H1 (cell line): ENCODE measurements around the gene MRPS10. TPM values are rescaled to one million over a fixed set of nuclear protein-coding genes. Genes with fewer than 3 reads are reported as not detected.

Experiments used
- CTCF ChIA-PET: fragments of 300-600 bp; sonication (Branson Sonifier 250); formaldehyde crosslinking; loops from one replicate; lab custom pipeline; 2021; ENCODE audit not compliant: partially characterized antibody; lab: Charles Lee
- POLR2A ChIA-PET: fragments of 300-600 bp; sonication (Branson Sonifier 250); formaldehyde crosslinking; loops from one replicate; lab custom pipeline; 2021; ENCODE audit warnings: inconsistent platforms; ENCODE audit not compliant: partially characterized antibody; lab: Charles Lee
- DNase-seq, 2 experiments: peaks; one replicate each; pipeline versions ENCODE4 v3.0.0 to v3.0.0-alpha.2; 2010 to 2022; ENCODE audit warnings: low spot score in 2 of 2, low read depth in 1 of 2, mixed read lengths in 1 of 2
- FAIRE-seq: peaks from 2 replicates; lab custom pipeline; 2011; peaks lifted over from hg19 to GRCh38; lab: Jason Lieb, UNC
- H2AFZ ChIP-seq: 2 replicates; pipeline ENCODE4 v1.8.1; 2012; ENCODE audit warnings: low read length, inconsistent platforms
- H2AK5ac ChIP-seq: 2 replicates; pipeline ENCODE4 v1.6.1; 2013; ENCODE audit warnings: low read depth, low read length
- H2BK120ac ChIP-seq: replicated peaks from 2 replicates; pipeline ENCODE3; 2013; ENCODE audit warnings: low read depth, low read length, inconsistent platforms
- H2BK12ac ChIP-seq: 2 replicates; pipeline ENCODE4 v1.6.1; 2013; ENCODE audit warnings: low read depth, low read length
- H2BK15ac ChIP-seq: 2 replicates; pipeline ENCODE4 v1.6.1; 2013; ENCODE audit warnings: low read length
- H2BK20ac ChIP-seq: 2 replicates; pipeline ENCODE4 v1.6.1; 2013; ENCODE audit warnings: low read length
- H2BK5ac ChIP-seq: 2 replicates; pipeline ENCODE4 v1.6.1; 2013; ENCODE audit warnings: low read depth, low read length
- H3K14ac ChIP-seq: 2 replicates; pipeline ENCODE4 v1.6.1; 2013; ENCODE audit warnings: inconsistent platforms; ENCODE audit not compliant: insufficient read length
- H3K18ac ChIP-seq: 2 replicates; pipeline ENCODE4 v1.6.1; 2013; ENCODE audit warnings: low read length; ENCODE audit errors: extremely low read depth
- H3K23ac ChIP-seq: 2 replicates; pipeline ENCODE4 v1.6.1; 2013; ENCODE audit warnings: inconsistent platforms; ENCODE audit not compliant: insufficient read length
- H3K23me2 ChIP-seq: 2 replicates; pipeline ENCODE4 v1.6.1; 2013; ENCODE audit warnings: low read depth, low read length
- H3K27ac ChIP-seq: 2 replicates; pipeline ENCODE4 v1.6.1; 2011; ENCODE audit warnings: low read depth, low read length, inconsistent platforms
- H3K27me3 ChIP-seq, 4 experiments: replicated peaks in 1 of 4; 1 replicate in 1 of 4; 2 replicates in 3 of 4; pipeline versions ENCODE4 v1.6.1 to v1.8.1; 2011 to 2013; ENCODE audit warnings: low read length in 3 of 4, mild to moderate bottlenecking in 3 of 4, inconsistent platforms in 2 of 4, mixed read lengths in 2 of 4, moderate library complexity in 1 of 4; ENCODE audit not compliant: control insufficient read depth in 3 of 4, insufficient read depth in 3 of 4; ENCODE audit errors: extremely low read depth in 1 of 4
- H3K36me3 ChIP-seq, 4 experiments: 2 replicates each; pipeline versions ENCODE4 v1.6.1 to v1.8.1; 2011 to 2013; ENCODE audit warnings: mild to moderate bottlenecking in 4 of 4, low read length in 3 of 4, moderate library complexity in 2 of 4, control low read depth in 1 of 4, inconsistent platforms in 1 of 4; ENCODE audit not compliant: insufficient read depth in 4 of 4, control insufficient read depth in 2 of 4
- H3K4ac ChIP-seq: replicated peaks from 2 replicates; pipeline ENCODE3; 2013; ENCODE audit warnings: low read length, low read depth, mixed read lengths, inconsistent platforms; ENCODE audit not compliant: insufficient read length
- H3K4me1 ChIP-seq, 4 experiments: replicated peaks in 1 of 4; 1 replicate in 1 of 4; 2 replicates in 3 of 4; pipeline versions ENCODE4 v1.6.1 to v1.8.1; 2011 to 2013; ENCODE audit warnings: low read length in 3 of 4, inconsistent platforms in 2 of 4, mixed read lengths in 1 of 4; ENCODE audit not compliant: insufficient read depth in 4 of 4, control insufficient read depth in 3 of 4
- H3K4me2 ChIP-seq, 2 experiments: 2 replicates each; pipeline versions ENCODE4 v1.6.1 to v1.8.1; 2011 to 2013; ENCODE audit warnings: low read depth in 2 of 2, low read length in 2 of 2, control low read depth in 1 of 2, inconsistent platforms in 1 of 2, mild to moderate bottlenecking in 1 of 2; ENCODE audit not compliant: insufficient read depth in 1 of 2
- H3K4me3 ChIP-seq, 4 experiments: fragments of 200-600, 300-600 bp in 1 of 4; sonication (generic), shearing (Covaris generic), sonication (Bioruptor Twin) in 1 of 4; 2 replicates each; pipeline versions ENCODE4 v1.5.1 to v1.8.1; 2011 to 2016; ENCODE audit warnings: low read length in 4 of 4, low read depth in 3 of 4, control low read depth in 2 of 4, inconsistent platforms in 2 of 4, mild to moderate bottlenecking in 2 of 4, mixed read lengths in 1 of 4, moderate library complexity in 1 of 4; ENCODE audit not compliant: insufficient read depth in 2 of 4; ENCODE audit errors: extremely low read depth in 1 of 4
- H3K56ac ChIP-seq: replicated peaks from 2 replicates; pipeline ENCODE3; 2013; ENCODE audit warnings: low read depth, mild to moderate bottlenecking, mixed read lengths, low read length, inconsistent platforms; ENCODE audit not compliant: insufficient read length
- H3K79me1 ChIP-seq: 2 replicates; pipeline ENCODE4 v1.6.1; 2013; ENCODE audit warnings: low read depth, low read length, control low read depth
- H3K79me2 ChIP-seq, 2 experiments: 2 replicates each; pipeline versions ENCODE4 v1.6.1 to v1.8.1; 2012 to 2013; ENCODE audit warnings: low read length in 2 of 2, mild to moderate bottlenecking in 2 of 2, inconsistent platforms in 1 of 2; ENCODE audit not compliant: insufficient read depth in 2 of 2, control insufficient read depth in 1 of 2
- H3K9ac ChIP-seq, 4 experiments: replicated peaks in 1 of 4; 1 replicate in 1 of 4; 2 replicates in 3 of 4; pipeline versions ENCODE4 v1.6.1 to v1.8.1; 2011 to 2013; ENCODE audit warnings: low read depth in 3 of 4, low read length in 3 of 4, control low read depth in 2 of 4, mild to moderate bottlenecking in 2 of 4, moderate library complexity in 2 of 4, inconsistent platforms in 1 of 4; ENCODE audit errors: extremely low read depth in 1 of 4
- H3K9me3 ChIP-seq, 2 experiments: 2 replicates each; pipeline versions ENCODE4 v1.6.1 to v1.8.1; 2012 to 2013; ENCODE audit warnings: mild to moderate bottlenecking in 2 of 2, moderate library complexity in 2 of 2, control low read depth in 1 of 2, inconsistent platforms in 1 of 2, low read depth in 1 of 2, low read length in 1 of 2, mixed read lengths in 1 of 2; ENCODE audit not compliant: insufficient read depth in 2 of 2
- H4K20me1 ChIP-seq, 2 experiments: replicated peaks in 1 of 2; 2 replicates each; pipeline versions ENCODE3 to v1.8.1; 2011 to 2013; ENCODE audit warnings: inconsistent platforms in 2 of 2, low read length in 2 of 2, mild to moderate bottlenecking in 1 of 2; ENCODE audit not compliant: insufficient read depth in 2 of 2, control insufficient read depth in 1 of 2
- H4K5ac ChIP-seq: 2 replicates; pipeline ENCODE4 v1.6.1; 2013; ENCODE audit warnings: low read length, low read depth, mixed read lengths, inconsistent platforms; ENCODE audit not compliant: insufficient read length
- H4K8ac ChIP-seq: 2 replicates; pipeline ENCODE4 v1.8.0; 2013; ENCODE audit warnings: mild to moderate bottlenecking, moderate library complexity, low read length, inconsistent platforms; ENCODE audit not compliant: insufficient read depth; ENCODE audit errors: extremely low read depth
- H4K91ac ChIP-seq: replicated peaks from 2 replicates; pipeline ENCODE3; 2013; ENCODE audit warnings: low read length, mixed read lengths, inconsistent platforms; ENCODE audit not compliant: insufficient read length
- BRCA1 ChIP-seq: IDR thresholded peaks from 2 replicates; pipeline ENCODE4 v1.6.1; 2012; ENCODE audit warnings: low read depth, low read length, improper control_type of control experiment
- CHD2 ChIP-seq: IDR thresholded peaks from 2 replicates; pipeline ENCODE4 v1.6.1; 2012; ENCODE audit warnings: low read length, improper control_type of control experiment
- EGR1 ChIP-seq: IDR thresholded peaks from 2 replicates; pipeline ENCODE4 v1.6.1; 2011; ENCODE audit warnings: low read depth, low read length, borderline replicate concordance
- EP300 ChIP-seq, 2 experiments: IDR thresholded peaks; 1 replicate in 1 of 2; 2 replicates in 1 of 2; pipeline ENCODE4 v1.6.1; 2011 to 2012; ENCODE audit warnings: low read depth in 2 of 2, low read length in 2 of 2, mild to moderate bottlenecking in 2 of 2, borderline replicate concordance in 1 of 2, inconsistent platforms in 1 of 2, moderate library complexity in 1 of 2
- GABPA ChIP-seq: IDR thresholded peaks from 2 replicates; pipeline ENCODE4 v1.6.1; 2011; ENCODE audit warnings: mild to moderate bottlenecking, low read length, moderate library complexity, borderline replicate concordance; ENCODE audit not compliant: insufficient read depth
- NRF1 ChIP-seq: IDR thresholded peaks from 2 replicates; pipeline ENCODE4 v1.6.1; 2011; ENCODE audit warnings: mild to moderate bottlenecking, low read depth, low read length, improper control_type of control experiment
- RFX5 ChIP-seq: IDR thresholded peaks from 2 replicates; pipeline ENCODE4 v1.6.1; 2011; ENCODE audit warnings: low read depth, low read length, improper control_type of control experiment, borderline replicate concordance
- RNF2 ChIP-seq: fragments of 200-900, 300-1000 bp; sonication (generic); IDR thresholded peaks from 2 replicates; pipeline ENCODE4 v1.7.1; 2016; ENCODE audit warnings: borderline replicate concordance, low read depth, mild to moderate bottlenecking, antibody characterized with exemption, low read length; ENCODE audit not compliant: poor library complexity, severe bottlenecking; ENCODE audit errors: missing control alignments
- SAP30 ChIP-seq: fragments of 300-600 bp; sonication (generic); IDR thresholded peaks from 2 replicates; pipeline ENCODE4 v1.7.1; 2012; ENCODE audit warnings: low read length, moderate library complexity, mild to moderate bottlenecking, inconsistent platforms; ENCODE audit not compliant: insufficient read depth, insufficient replicate concordance
- SIRT6 ChIP-seq: IDR thresholded peaks from one replicate; pipeline ENCODE4 v1.7.1; 2012; ENCODE audit warnings: low read length, inconsistent platforms
- TCF12 ChIP-seq: IDR thresholded peaks from 2 replicates; pipeline ENCODE4 v1.6.1; 2011; ENCODE audit warnings: low read depth, mild to moderate bottlenecking, low read length
- YY1 ChIP-seq: IDR thresholded peaks from 2 replicates; pipeline ENCODE4 v1.6.1; 2011; ENCODE audit warnings: low read depth, mild to moderate bottlenecking, low read length
- whole genome bisulfite sequencing, 2 experiments: shearing (Covaris generic) in 1 of 2; methylation state at CpG; one replicate each; pipeline versions ENCODE4 v1.1.6 to v1.1.7; 2013 to 2015; ENCODE audit warnings: low lambda C conversion rate in 2 of 2, mixed read lengths in 2 of 2, inconsistent platforms in 1 of 2, low coverage in 1 of 2, missing lambda C conversion rate in 1 of 2; ENCODE audit not compliant: insufficient replicate concordance in 2 of 2, insufficient coverage in 1 of 2, insufficient read length in 1 of 2; ENCODE audit errors: extremely low coverage in 1 of 2, missing lambda C conversion rate in 1 of 2; 5-methylcytosine and 5-hydroxymethylcytosine counted together
- polyA plus RNA-seq, 7 experiments: library from polyadenylated mRNA; depleted of rRNA in 3 of 7; stranded (reverse) in 5 of 7; unstranded in 2 of 7; fragments of >200 nt in 5 of 7; fragments of 200-250 nt in 2 of 7; gene quantifications; 1 replicate in 5 of 7; 2 replicates in 1 of 7; 4 replicates in 1 of 7; pipeline versions ENCODE4 v1.2.1 to v1.2.3, GENCODE V29; 2011 to 2013; ENCODE audit warnings: missing spikeins in 2 of 7, mixed read lengths in 2 of 7
- total RNA-seq: library from RNA; stranded (reverse); fragmentation: NEBNext Ultra II Directional; extraction: Animal tissue kit (Norgen Biotek cat#: 25700); gene quantifications from 2 replicates; pipeline ENCODE4 v1.2.1, GENCODE V29; 2021
- TF ChIP-seq, protein P1 (sequence below): IDR thresholded peaks from 2 replicates; pipeline ENCODE4 v1.6.1; 2012; ENCODE audit warnings: inconsistent platforms

Gene MRPS10
- total and polyA plus RNA-seq, 2 of the 8 experiments (the other 6 are each of a cell fraction or from before 2014, with no cell fraction given), result 20.5 to 33.6 TPM

DNA sequence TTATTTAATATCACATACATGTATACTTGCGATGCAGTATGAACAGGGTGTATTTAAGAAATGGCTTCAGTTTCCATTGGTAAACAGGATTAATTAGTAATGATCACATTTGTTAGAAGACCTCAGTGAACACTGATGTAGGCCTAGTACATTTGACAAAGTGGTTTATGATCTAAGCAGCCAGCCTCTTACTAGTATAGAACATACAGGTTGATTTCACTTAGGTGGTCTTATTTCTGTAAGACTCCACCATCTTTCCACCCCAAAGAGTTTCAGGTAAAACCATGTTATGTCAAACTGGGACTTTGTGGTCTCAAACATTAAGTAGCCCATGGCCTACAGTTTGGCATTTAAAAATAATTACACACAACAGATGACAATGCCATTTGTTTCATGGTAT is 20.2 kb upstream of the MRPS10 start:
- no peak overlapping the region for H3K4me3 ChIP-seq
- H2AK5ac ChIP-seq, result no peak overlapping the region
- CTCF ChIA-PET, result interaction anchor here (0.6 to 1.5 kb wide), 2 partner anchors 23 to 282 kb away, joined by 4 to 5 read pairs; no protein-coding TSS in a partner anchor
- H3K56ac ChIP-seq, result no peak overlapping the region
- H2BK20ac ChIP-seq, result no peak overlapping the region
- POLR2A ChIA-PET, result no interaction called here
- 100% methylated on average over 1 of the region's 1 CpG; no CpG with 5 or more reads in 1 of the 2 experiments for WGBS, 2 experiments
- no peak overlapping the region for H3K27ac ChIP-seq
- no peak overlapping the region for H3K4me2 ChIP-seq
- no peak overlapping the region for H2BK15ac ChIP-seq
- H2AFZ ChIP-seq, result no peak overlapping the region
- H4K91ac ChIP-seq, result no peak overlapping the region
- H2BK120ac ChIP-seq, result no peak overlapping the region
- H3K4ac ChIP-seq, result no peak overlapping the region
- no peak overlapping the region for H3K23ac ChIP-seq
- no peaks in the 10 kb centered on the region for H3K79me2 ChIP-seq
- no peaks in the 10 kb centered on the region for H3K9me3 ChIP-seq
- H2BK5ac ChIP-seq, result no peak overlapping the region
- no peak overlapping the region for H3K9ac ChIP-seq
- DNase-seq (no peak), FAIRE-seq (no peak)
- H3K27me3 ChIP-seq, result no peaks in the 10 kb centered on the region
- H4K20me1 ChIP-seq, result peaks cover 0 to 1% of the 10 kb centered on the region in 2 experiments
- H4K5ac ChIP-seq, result no peak overlapping the region
- no peaks in the 10 kb centered on the region for H3K23me2 ChIP-seq
- no peak overlapping the region for H4K8ac ChIP-seq
- H3K14ac ChIP-seq, result no peak overlapping the region
- H2BK12ac ChIP-seq, result no peak overlapping the region
- H3K79me1 ChIP-seq, result no peaks in the 10 kb centered on the region
- H3K36me3 ChIP-seq, result peaks cover 3 to 38% (median 16%) of the 10 kb centered on the region in 4 experiments; a peak in 7 of 8 replicates
- peaks cover 0 to 9% (median 2%) of the 10 kb centered on the region in 4 experiments; a peak in 5 of 7 replicates for H3K4me1 ChIP-seq
- no peak overlapping the region for H3K18ac ChIP-seq
- TF ChIP-seq SAP30 (no peak), BRCA1 (no peak), YY1 (no peak), EP300 (IDR thresholded peaks at IDR 0.05; ENCODE audit: borderline replicate concordance in 1 of 2, low read depth in 2 of 2, low read length in 2 of 2) (no peak), RNF2 (no peak), RFX5 (no peak), TCF12 (no peak), NRF1 (no peak), EGR1 (no peak), GABPA (no peak), CHD2 (no peak), SIRT6 (no peak)
- TF ChIP-seq, protein P1, sequence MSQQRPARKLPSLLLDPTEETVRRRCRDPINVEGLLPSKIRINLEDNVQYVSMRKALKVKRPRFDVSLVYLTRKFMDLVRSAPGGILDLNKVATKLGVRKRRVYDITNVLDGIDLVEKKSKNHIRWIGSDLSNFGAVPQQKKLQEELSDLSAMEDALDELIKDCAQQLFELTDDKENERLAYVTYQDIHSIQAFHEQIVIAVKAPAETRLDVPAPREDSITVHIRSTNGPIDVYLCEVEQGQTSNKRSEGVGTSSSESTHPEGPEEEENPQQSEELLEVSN, result no peak
